GM23338 (cell line): Measurements from ENCODE around the gene DYRK1A.

Experiments
- POLR2AphosphoS5 ChIP-seq: IDR thresholded peaks from 2 replicates; pipeline ENCODE4 v1.6.1; 2016; ENCODE audit warnings: antibody characterized with exemption, low read depth
- TF ChIP-seq, protein P1 (sequence below), 2 experiments: fragments of 200-600 bp in 1 of 2; sonication (generic) in 1 of 2; conservative IDR thresholded peaks; 2 replicates each; pipeline versions ENCODE4 v1.5.1 to v1.6.1; 2016 to 2017; ENCODE audit warnings: antibody characterized with exemption in 2 of 2, low read depth in 2 of 2, mild to moderate bottlenecking in 2 of 2, moderate library complexity in 1 of 2

DNA sequence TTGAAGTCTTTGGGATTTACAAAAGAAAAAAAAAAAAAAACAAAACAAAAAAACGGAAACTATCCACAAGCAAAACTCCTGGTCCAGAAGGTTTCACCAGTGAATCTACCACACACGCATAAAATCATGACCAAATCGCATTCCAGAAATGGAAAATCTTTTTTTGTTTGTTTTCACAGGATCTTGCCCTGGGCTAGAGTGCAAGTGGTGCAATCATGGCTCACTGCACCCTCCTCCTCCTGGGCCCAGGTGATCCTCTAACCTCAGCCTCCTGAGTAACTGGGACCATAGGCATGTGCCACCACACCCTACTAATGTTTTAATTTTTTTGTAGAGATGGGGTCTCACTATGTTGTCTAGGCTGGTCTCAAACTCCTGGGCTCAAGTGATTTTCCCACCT, 100.5 kb downstream of the DYRK1A start:
- TF ChIP-seq, protein P1, sequence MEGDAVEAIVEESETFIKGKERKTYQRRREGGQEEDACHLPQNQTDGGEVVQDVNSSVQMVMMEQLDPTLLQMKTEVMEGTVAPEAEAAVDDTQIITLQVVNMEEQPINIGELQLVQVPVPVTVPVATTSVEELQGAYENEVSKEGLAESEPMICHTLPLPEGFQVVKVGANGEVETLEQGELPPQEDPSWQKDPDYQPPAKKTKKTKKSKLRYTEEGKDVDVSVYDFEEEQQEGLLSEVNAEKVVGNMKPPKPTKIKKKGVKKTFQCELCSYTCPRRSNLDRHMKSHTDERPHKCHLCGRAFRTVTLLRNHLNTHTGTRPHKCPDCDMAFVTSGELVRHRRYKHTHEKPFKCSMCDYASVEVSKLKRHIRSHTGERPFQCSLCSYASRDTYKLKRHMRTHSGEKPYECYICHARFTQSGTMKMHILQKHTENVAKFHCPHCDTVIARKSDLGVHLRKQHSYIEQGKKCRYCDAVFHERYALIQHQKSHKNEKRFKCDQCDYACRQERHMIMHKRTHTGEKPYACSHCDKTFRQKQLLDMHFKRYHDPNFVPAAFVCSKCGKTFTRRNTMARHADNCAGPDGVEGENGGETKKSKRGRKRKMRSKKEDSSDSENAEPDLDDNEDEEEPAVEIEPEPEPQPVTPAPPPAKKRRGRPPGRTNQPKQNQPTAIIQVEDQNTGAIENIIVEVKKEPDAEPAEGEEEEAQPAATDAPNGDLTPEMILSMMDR (conservative IDR thresholded peaks at IDR 0.05; ENCODE audit: low read depth in 2 of 2) = no peak
- TF ChIP-seq POLR2AphosphoS5 = no peak
